Endothelial cell of umbilical vein (primary cell): ENCODE results near the gene DEF6. TPM values are rescaled to one million over a fixed set of nuclear protein-coding genes. Genes with fewer than 3 reads are reported as not detected.

Source experiments
- BruUV-seq: library from RNA; stranded (reverse); fragments of 400-500 nt; replicated peaks from 2 replicates; lab custom pipeline; 2021; lab: Mats Ljungman, UMichigan
- CTCF ChIA-PET: fragments of 300-600, 350-600 bp; sonication (Branson Sonifier 250); formaldehyde crosslinking; loops from one replicate; lab custom pipeline; 2021; ENCODE audit warnings: antibody characterized with exemption, inconsistent platforms; lab: Charles Lee
- POLR2A ChIA-PET: fragments of 300-600, 350-600 bp; sonication (Branson Sonifier 250); formaldehyde crosslinking; loops from one replicate; lab custom pipeline; 2021; ENCODE audit warnings: antibody characterized with exemption, inconsistent platforms; lab: Charles Lee
- DNase-seq: peaks from one replicate; pipeline ENCODE4 v3.0.0-alpha.2; 2011; ENCODE audit warnings: low read depth, low spot score
- FAIRE-seq: peaks from 2 replicates; lab custom pipeline; 2011; peaks lifted over from hg19 to GRCh38; lab: Jason Lieb, UNC
- H2AFZ ChIP-seq: 2 replicates; pipeline ENCODE4 v1.6.0; 2012; ENCODE audit warnings: low read depth, low read length, control low read depth, inconsistent platforms
- H3K27ac ChIP-seq: 2 replicates; pipeline ENCODE4 v1.5.1; 2011; ENCODE audit warnings: low read depth, mild to moderate bottlenecking, control low read depth, low read length, moderate library complexity; ENCODE audit not compliant: insufficient read depth
- H3K27me3 ChIP-seq, 2 experiments: 2 replicates each; pipeline versions ENCODE4 v1.6.0 to v1.6.1; 2011; ENCODE audit warnings: low read length in 2 of 2, mixed read lengths in 1 of 2; ENCODE audit not compliant: control insufficient read depth in 2 of 2, insufficient read depth in 2 of 2
- H3K36me3 ChIP-seq, 2 experiments: 2 replicates in 1 of 2; 3 replicates in 1 of 2; pipeline ENCODE4 v1.5.1; 2011; ENCODE audit warnings: low read length in 2 of 2, mild to moderate bottlenecking in 1 of 2, moderate library complexity in 1 of 2; ENCODE audit not compliant: control insufficient read depth in 2 of 2, insufficient read depth in 2 of 2; ENCODE audit errors: extremely low read depth in 1 of 2
- H3K4me1 ChIP-seq: 3 replicates; pipeline ENCODE4 v1.5.1; 2011; ENCODE audit warnings: mild to moderate bottlenecking, low read length; ENCODE audit not compliant: control insufficient read depth, insufficient read depth; ENCODE audit errors: extremely low read depth
- H3K4me2 ChIP-seq: 2 replicates; pipeline ENCODE4 v1.6.1; 2011; ENCODE audit warnings: low read length, control low read depth, mixed read lengths; ENCODE audit not compliant: insufficient read depth
- H3K4me3 ChIP-seq, 3 experiments: fragments of 200-600 bp in 1 of 3; sonication (generic), shearing (Covaris generic) in 1 of 3; replicated peaks in 1 of 3; 2 replicates each; pipeline ENCODE4 v1.5.1; 2011 to 2016; ENCODE audit warnings: control low read depth in 3 of 3, low read length in 3 of 3, mild to moderate bottlenecking in 2 of 3, inconsistent platforms in 1 of 3, low read depth in 1 of 3, moderate library complexity in 1 of 3; ENCODE audit not compliant: insufficient read depth in 1 of 3
- H3K79me2 ChIP-seq: 2 replicates; pipeline ENCODE4 v1.6.0; 2012; ENCODE audit warnings: low read length, inconsistent platforms; ENCODE audit not compliant: control insufficient read depth, insufficient read depth
- H3K9ac ChIP-seq: replicated peaks from 2 replicates; pipeline ENCODE3; 2011; ENCODE audit warnings: low read length, control low read depth; ENCODE audit not compliant: insufficient read depth; ENCODE audit errors: extremely low read depth
- H3K9me1 ChIP-seq: replicated peaks from 3 replicates; pipeline ENCODE4 v1.6.0; 2011; ENCODE audit warnings: mild to moderate bottlenecking, low read length; ENCODE audit not compliant: control insufficient read depth, insufficient read depth; ENCODE audit errors: extremely low read depth
- H3K9me3 ChIP-seq: replicated peaks from 2 replicates; pipeline ENCODE4 v1.5.1; 2012; ENCODE audit warnings: low read length, inconsistent platforms; ENCODE audit not compliant: control insufficient read depth, insufficient read depth
- H4K20me1 ChIP-seq: replicated peaks from 2 replicates; pipeline ENCODE3; 2011; ENCODE audit warnings: mild to moderate bottlenecking, low read length; ENCODE audit not compliant: control insufficient read depth, insufficient read depth; ENCODE audit errors: extremely low read depth
- CTCF ChIP-seq, 2 donors: IDR thresholded peaks; 1 replicate in 1 of 2; 2 replicates in 1 of 2; pipeline ENCODE4 v1.5.1; 2011; ENCODE audit warnings: low read length in 2 of 2, mild to moderate bottlenecking in 2 of 2, moderate library complexity in 2 of 2, control low read depth in 1 of 2, inconsistent platforms in 1 of 2, low read depth in 1 of 2; ENCODE audit not compliant: insufficient read depth in 1 of 2; ENCODE audit errors: extremely low read depth in 1 of 2
- EZH2 ChIP-seq: IDR thresholded peaks from 2 replicates; pipeline ENCODE4 v1.6.1; 2012; ENCODE audit warnings: borderline replicate concordance, low read depth, mild to moderate bottlenecking, moderate library complexity, low read length, inconsistent platforms; ENCODE audit not compliant: severe bottlenecking
- FOS ChIP-seq: IDR thresholded peaks from 2 replicates; pipeline ENCODE4 v1.6.1; 2011; ENCODE audit warnings: mild to moderate bottlenecking, low read length, moderate library complexity, borderline replicate concordance; ENCODE audit not compliant: insufficient read depth
- GATA2 ChIP-seq: IDR thresholded peaks from 2 replicates; pipeline ENCODE4 v1.7.0; 2011; ENCODE audit warnings: low read depth, mild to moderate bottlenecking, moderate library complexity, mixed read lengths, low read length; ENCODE audit not compliant: insufficient read length, insufficient read depth
- JUN ChIP-seq: IDR thresholded peaks from 2 replicates; pipeline ENCODE4 v1.6.1; 2011; ENCODE audit warnings: borderline replicate concordance, low read depth; ENCODE audit not compliant: insufficient read length, insufficient read depth
- MAX ChIP-seq: IDR thresholded peaks from 2 replicates; pipeline ENCODE4 v1.6.1; 2011; ENCODE audit not compliant: insufficient read depth, insufficient read length
- MYC ChIP-seq: IDR thresholded peaks from one replicate; pipeline ENCODE4 v1.6.1; 2011; ENCODE audit warnings: mild to moderate bottlenecking, low read depth, low read length
- POLR2A ChIP-seq: IDR thresholded peaks from 2 replicates; pipeline ENCODE4 v1.6.1; 2012; ENCODE audit warnings: low read depth, mild to moderate bottlenecking, control low read depth, low read length
- POLR2AphosphoS5 ChIP-seq: IDR thresholded peaks from 2 replicates; pipeline ENCODE4 v1.6.1; 2012; ENCODE audit warnings: low read depth, mild to moderate bottlenecking, control low read depth, low read length, moderate library complexity; ENCODE audit not compliant: insufficient read depth
- dilution Hi-C: fragments of 300-500 bp; cut with MboI; formaldehyde crosslinking; loops from one replicate; pipeline ENCODE4 v1.15.0; 2019; ENCODE audit warnings: low sequenced_read_pairs; ENCODE audit not compliant: extremely low pct_ligation_motif_present
- intact Hi-C: fragments of 100-400 bp; cut with micrococcal nuclease; formaldehyde crosslinking; loops from one replicate; pipeline ENCODE4 v1.10.0; 2022
- polyA plus RNA-seq, 4 experiments: library from polyadenylated mRNA; depleted of rRNA in 3 of 4; stranded (reverse) in 3 of 4; unstranded in 1 of 4; fragments of >200 nt; gene quantifications; 2 replicates each; pipeline versions ENCODE4 v1.2.1 to v1.2.3, GENCODE V29; 2011 to 2012; ENCODE audit warnings: missing spikeins in 1 of 4
- total RNA-seq: library from RNA; stranded (reverse); gene quantifications from 2 replicates; pipeline ENCODE4 v1.2.3, GENCODE V29; 2021

DEF6 gene
- total and polyA plus RNA-seq, 2 donors (not counting 3 experiments of a cell fraction or from before 2014, with no cell fraction given) = 0.59 to 0.77 TPM

GRCh38 chr6:35282472-35282871, 15.1 kb upstream of the DEF6 start:
- ChIA-PET CTCF (interaction anchor here (2.6 kb wide), 1 partner anchor 12 kb away, joined by 7 read pairs; no protein-coding TSS in a partner anchor), POLR2A (no interaction called here)
- peaks cover 3 to 17% of the 10 kb centered on the region in 2 experiments for H3K36me3 ChIP-seq
- H3K27ac ChIP-seq = no peak overlapping the region
- H3K79me2 ChIP-seq = no peaks in the 10 kb centered on the region
- TF ChIP-seq POLR2A = no peak
- TF ChIP-seq CTCF (IDR thresholded peaks at IDR 0.05; ENCODE audit: extremely low read depth in 1 of 2, insufficient read depth in 1 of 2, low read depth in 1 of 2, low read length in 2 of 2) = no peak
- no peak for TF ChIP-seq POLR2AphosphoS5
- TF ChIP-seq EZH2 = no peak
- no peak for TF ChIP-seq MYC
- intact Hi-C loops (no loop called here), dilution Hi-C loops (no loop called here)
- H3K9ac ChIP-seq = no peak overlapping the region
- no peak overlapping the region for H3K4me3 ChIP-seq
- no TSS peak for BruUV-seq
- H3K9me1 ChIP-seq = no peaks in the 10 kb centered on the region
- H3K4me2 ChIP-seq = no peak overlapping the region
- no peaks in the 10 kb centered on the region for H3K27me3 ChIP-seq
- no peak overlapping the region for H2AFZ ChIP-seq
- H3K4me1 ChIP-seq = no peaks in the 10 kb centered on the region
- FAIRE-seq (no peak), DNase-seq (no peak)
- H3K9me3 ChIP-seq = no peaks in the 10 kb centered on the region
- H4K20me1 ChIP-seq = no peaks in the 10 kb centered on the region

GRCh38 chr6:35283361-35283760, 14.3 kb upstream of the DEF6 start:
- POLR2A ChIA-PET = no interaction called here
- Histone ChIP-seq H3K4me3 (no peak overlapping the region), H3K9ac (no peak overlapping the region), H3K4me2 (no peak overlapping the region), H3K27me3 (no peaks in the 10 kb centered on the region), H3K9me1 (no peaks in the 10 kb centered on the region), H3K79me2 (no peaks in the 10 kb centered on the region), H3K4me1 (no peaks in the 10 kb centered on the region), H2AFZ (no peak overlapping the region), H3K27ac (no peak overlapping the region), H3K36me3 (peaks cover 3 to 26% of the 10 kb centered on the region in 2 experiments), H3K9me3 (no peaks in the 10 kb centered on the region), H4K20me1 (no peaks in the 10 kb centered on the region)
- no TSS peak for BruUV-seq
- DNase-seq (no peak), FAIRE-seq (no peak)
- dilution Hi-C loops (no loop called here), intact Hi-C loops (no loop called here)
- TF ChIP-seq MAX (no peak), FOS (no peak), JUN (no peak), GATA2 (no peak), CTCF (IDR thresholded peaks at IDR 0.05; ENCODE audit: extremely low read depth in 1 of 2, insufficient read depth in 1 of 2, low read depth in 1 of 2, low read length in 2 of 2) (no peak), POLR2A (no peak), MYC (no peak), POLR2AphosphoS5 (no peak), EZH2 (no peak)
- CTCF ChIA-PET = no interaction called here
